HepG2 (cell line): ENCODE measurements around the gene RGL1. TPM values are rescaled to one million over a fixed set of nuclear protein-coding genes. Genes with fewer than 3 reads are reported as not detected.

Experiments
- ATAC-seq: fragments of 200-7000 bp; cut with Tn5 transposase; 3 replicates; pipeline ENCODE4 v1.9.1; 2020; ENCODE audit warnings: mild to moderate bottlenecking, moderate library complexity
- BruUV-seq: library from RNA; stranded (reverse); fragments of 400-500 nt; replicated peaks from 2 replicates; lab custom pipeline; 2021; lab: Mats Ljungman, UMichigan
- CTCF ChIA-PET: fragments of 300-600 bp; formaldehyde crosslinking; extraction: SDS; loops from one replicate; lab custom pipeline; 2021; ENCODE audit warnings: low total read pairs, inconsistent platforms, low intra/inter-chr PET ratio; lab: Yijun Ruan, JAX
- POLR2A ChIA-PET: fragments of 350-600 bp; sonication (Branson Sonifier 250); formaldehyde crosslinking; loops from one replicate; lab custom pipeline; 2020; ENCODE audit warnings: antibody characterized with exemption, inconsistent platforms; lab: Yijun Ruan, JAX
- DNase-seq: peaks from one replicate; pipeline ENCODE4 v3.0.0-alpha.2; 2015; ENCODE audit warnings: low spot score
- FAIRE-seq: peaks from 3 replicates; lab custom pipeline; 2011; peaks lifted over from hg19 to GRCh38; lab: Jason Lieb, UNC
- H2AFZ ChIP-seq: one replicate; pipeline ENCODE4 v1.6.1; 2011; ENCODE audit warnings: low read length, inconsistent platforms
- H3K27ac ChIP-seq: fragments of 300-600 bp; 3 replicates; pipeline ENCODE4 v1.8.0; 2011; ENCODE audit warnings: mixed run types, mild to moderate bottlenecking, mixed read lengths, low read length, inconsistent platforms; ENCODE audit not compliant: insufficient read depth; ENCODE audit errors: extremely low read length
- H3K27me3 ChIP-seq, 2 experiments: fragments of 200-600 bp in 1 of 2; 2 replicates in 1 of 2; 3 replicates in 1 of 2; pipeline versions ENCODE4 v1.6.0 to v1.8.0; 2011; ENCODE audit warnings: low read length in 2 of 2, mild to moderate bottlenecking in 2 of 2, moderate library complexity in 2 of 2, inconsistent platforms in 1 of 2; ENCODE audit not compliant: insufficient read depth in 2 of 2, control insufficient read depth in 1 of 2
- H3K36me3 ChIP-seq, 2 experiments: fragments of 200-600 bp in 1 of 2; replicated peaks in 1 of 2; 2 replicates in 1 of 2; 3 replicates in 1 of 2; pipeline versions ENCODE4 v1.5.1 to v1.8.0; 2011; ENCODE audit warnings: low read length in 2 of 2, inconsistent platforms in 1 of 2; ENCODE audit not compliant: insufficient read depth in 2 of 2, control insufficient read depth in 1 of 2
- H3K4me1 ChIP-seq: 2 replicates; pipeline ENCODE4 v1.5.1; 2012; ENCODE audit warnings: low read length, inconsistent platforms; ENCODE audit not compliant: insufficient read depth
- H3K4me2 ChIP-seq: 2 replicates; pipeline ENCODE4 v1.6.0; 2011; ENCODE audit warnings: low read depth, low read length, inconsistent platforms
- H3K4me3 ChIP-seq, 3 experiments: fragments of 200-600 bp in 1 of 3; sonication (generic), shearing (Covaris generic) in 1 of 3; replicated peaks in 1 of 3; 2 replicates each; pipeline ENCODE4 v1.5.1; 2011 to 2016; ENCODE audit warnings: low read length in 3 of 3, inconsistent platforms in 2 of 3, low read depth in 2 of 3, mild to moderate bottlenecking in 2 of 3, control low read depth in 1 of 3, mixed read lengths in 1 of 3; ENCODE audit not compliant: insufficient read depth in 1 of 3
- H3K79me2 ChIP-seq: one replicate; pipeline ENCODE4 v1.6.1; 2011; ENCODE audit warnings: low read length, inconsistent platforms; ENCODE audit not compliant: insufficient read depth
- H3K9ac ChIP-seq: 2 replicates; pipeline ENCODE4 v1.6.0; 2011; ENCODE audit warnings: mild to moderate bottlenecking, low read depth, low read length, inconsistent platforms; ENCODE audit not compliant: insufficient read depth
- H3K9me3 ChIP-seq: 2 replicates; pipeline ENCODE4 v1.5.1; 2012; ENCODE audit warnings: mild to moderate bottlenecking, low read length
- H4K20me1 ChIP-seq: 2 replicates; pipeline ENCODE4 v1.6.0; 2011; ENCODE audit warnings: inconsistent platforms, mild to moderate bottlenecking, low read length, moderate library complexity; ENCODE audit not compliant: insufficient read depth
- DDIT3 ChIP-seq: sonication (generic); formaldehyde crosslinking; IDR thresholded peaks from 2 replicates; pipeline ENCODE4 v1.4.0; 2020; ENCODE audit warnings: mild to moderate bottlenecking, missing genetic modification reagents
- EP300 ChIP-seq, 3 experiments: sonication (generic) in 1 of 3; formaldehyde crosslinking in 1 of 3; IDR thresholded peaks; 2 replicates each; pipeline versions ENCODE4 v1.5.1 to v1.6.1; 2011 to 2020; ENCODE audit warnings: low read depth in 2 of 3, low read length in 2 of 3, borderline replicate concordance in 1 of 3, improper control_type of control experiment in 1 of 3, mild to moderate bottlenecking in 1 of 3, missing genetic modification reagents in 1 of 3, moderate library complexity in 1 of 3
- KAT8 ChIP-seq: IDR thresholded peaks from 2 replicates; pipeline ENCODE4 v1.6.1; 2016; ENCODE audit warnings: missing genetic modification reagents, missing compliant biosample characterization
- KMT2B ChIP-seq: IDR thresholded peaks from 2 replicates; pipeline ENCODE4 v1.6.1; 2016; ENCODE audit warnings: missing genetic modification reagents, missing compliant biosample characterization
- MAFK ChIP-seq, 2 experiments: IDR thresholded peaks in 1 of 2; conservative IDR thresholded peaks in 1 of 2; 2 replicates each; pipeline ENCODE4 v1.6.1; 2011; ENCODE audit warnings: improper control_type of control experiment in 2 of 2, low read length in 2 of 2
- MAZ ChIP-seq, 2 experiments: sonication (generic) in 1 of 2; formaldehyde crosslinking in 1 of 2; IDR thresholded peaks; 2 replicates each; pipeline versions ENCODE4 v1.5.0 to v1.6.1; 2012 to 2020; ENCODE audit warnings: low read depth in 2 of 2, mild to moderate bottlenecking in 2 of 2, borderline replicate concordance in 1 of 2, improper control_type of control experiment in 1 of 2, low read length in 1 of 2, missing genetic modification reagents in 1 of 2, moderate library complexity in 1 of 2
- MIXL1 ChIP-seq: IDR thresholded peaks from 2 replicates; pipeline ENCODE4 v1.6.1; 2016
- NFKB2 ChIP-seq: sonication (generic); formaldehyde crosslinking; IDR thresholded peaks from 2 replicates; pipeline ENCODE4 v1.4.0; 2020; ENCODE audit warnings: missing genetic modification reagents, borderline replicate concordance
- NR1H2 ChIP-seq: sonication (generic); formaldehyde crosslinking; IDR thresholded peaks from 2 replicates; pipeline ENCODE4 v1.8.1; 2022; ENCODE audit warnings: low read depth, missing genetic modification reagents, borderline replicate concordance
- PRDM10 ChIP-seq: sonication (generic); formaldehyde crosslinking; IDR thresholded peaks from 2 replicates; pipeline ENCODE4 v1.4.0; 2020; ENCODE audit warnings: low read depth, missing genetic modification reagents
- PRDM15 ChIP-seq: sonication (generic); formaldehyde crosslinking; IDR thresholded peaks from 2 replicates; pipeline ENCODE4 v1.4.0; 2020; ENCODE audit warnings: missing genetic modification reagents
- SPEN ChIP-seq: sonication (generic); formaldehyde crosslinking; IDR thresholded peaks from 2 replicates; pipeline ENCODE4 v1.5.1; 2020; ENCODE audit warnings: low read depth, mild to moderate bottlenecking, missing genetic modification reagents
- SSRP1 ChIP-seq: IDR thresholded peaks from 2 replicates; pipeline ENCODE4 v1.6.1; 2016; ENCODE audit warnings: control low read depth
- WGBS: methylation state at CpG from one replicate; pipeline ENCODE4 v1.1.6; 2017; ENCODE audit warnings: low lambda C conversion rate; 5-methylcytosine and 5-hydroxymethylcytosine counted together
- in situ Hi-C: cut with HindIII; loops from 2 replicates; pipeline ENCODE4 v1.10.0; 2017; ENCODE audit warnings: low pct_unique_long_range_greater_than_20kb; ENCODE audit not compliant: extremely low pct_ligation_motif_present
- intact Hi-C: fragments of 100-400 bp; cut with micrococcal nuclease; formaldehyde crosslinking; loops from one replicate; pipeline ENCODE4 v1.10.0; 2022; ENCODE audit not compliant: unreplicated experiment
- polyA plus RNA-seq, 8 experiments: library from polyadenylated mRNA; depleted of rRNA in 3 of 8; stranded (reverse) in 7 of 8; unstranded in 1 of 8; fragments of >200 nt; fragmentation: Illumina TruSeq in 4 of 8; extraction: Trizol in 4 of 8; gene quantifications; 2 replicates each; pipeline versions ENCODE4 v1.2.1 to v1.2.3, GENCODE V29; 2011 to 2016; ENCODE audit warnings: low read depth in 4 of 8, missing spikeins in 1 of 8, mixed read lengths in 1 of 8; ENCODE audit not compliant: insufficient read depth in 1 of 8
- total RNA-seq, 5 experiments: library from RNA; depleted of rRNA; stranded (reverse); fragments of >200 nt; fragmentation: Illumina TruSeq; extraction: Trizol; gene quantifications; 2 replicates each; pipeline ENCODE4 v1.2.3, GENCODE V29; 2016; ENCODE audit warnings: low read depth in 1 of 5

Gene RGL1
- total and polyA plus RNA-seq, 2 of the 13 experiments (the other 11 are each of a cell fraction or from before 2014, with no cell fraction given), result 3.5 to 4.7 TPM

- Histone ChIP-seq H3K9me3 (no peaks in the 10 kb centered on the region), H3K4me1 (no peaks in the 10 kb centered on the region), H2AFZ (no peak overlapping the region), H3K36me3 (peaks cover 7 to 10% of the 10 kb centered on the region in 2 experiments; a peak in 4 of 5 replicates), H4K20me1 (no peaks in the 10 kb centered on the region), H3K4me2 (no peak overlapping the region), H3K27me3 (no peaks in the 10 kb centered on the region), H3K27ac (no peak overlapping the region), H3K4me3 (no peak overlapping the region), H3K79me2 (no peaks in the 10 kb centered on the region), H3K9ac (no peak overlapping the region)
- no TSS peak for BruUV-seq
- WGBS, result 90% methylated on average over 1 of the region's 1 CpG
- no peak for FAIRE-seq
- POLR2A ChIA-PET, result no interaction called here
- ATAC-seq, result no peak
- in situ Hi-C loops (no loop called here), intact Hi-C loops (no loop called here)
- DNase-seq, result no peak
- TF ChIP-seq NR1H2 (no peak), EP300 (IDR thresholded peaks at IDR 0.05; ENCODE audit: low read depth in 2 of 2, low read length in 2 of 2) (no peak), EP300 (CRISPR knock-in tag; IDR thresholded peaks at IDR 0.05; ENCODE audit: borderline replicate concordance) (no peak), MAFK (conservative IDR thresholded peaks at IDR 0.05 in 1 of 2, IDR thresholded peaks at IDR 0.05 in 1 of 2; ENCODE audit: low read length in 2 of 2) (no peak), KAT8 (CRISPR knock-in tag) (no peak), PRDM15 (CRISPR knock-in tag) (no peak), DDIT3 (CRISPR knock-in tag) (no peak), MAZ (IDR thresholded peaks at IDR 0.05; ENCODE audit: borderline replicate concordance, low read depth, low read length) (no peak), MAZ (CRISPR knock-in tag; IDR thresholded peaks at IDR 0.05; ENCODE audit: low read depth) (no peak), SPEN (no peak), KMT2B (CRISPR knock-in tag) (no peak), SSRP1 (CRISPR knock-in tag) (no peak), MIXL1 (no peak), NFKB2 (CRISPR knock-in tag) (no peak), PRDM10 (no peak)
- CTCF ChIA-PET, result no interaction called here
Observed at GRCh38 chr1:183901748-183902330, 96.9 kb downstream of the RGL1 start.
